HG03558 (cell line): ENCODE results near the gene SMIM28.
"Not testable (repeated sequence)": the region's sequence is repeated elsewhere in the genome, so short reads cannot be mapped to it uniquely, and the experiment has no call there.

Source experiments
- ATAC-seq: cut with Tn5 transposase; IDR thresholded peaks from one replicate; pipeline ENCODE4 v1.9.1; 2021; ENCODE audit warnings: moderate number of reproducible peaks; ENCODE audit not compliant: unreplicated experiment; ENCODE audit errors: extremely low read depth

The SMIM28 gene

DNA sequence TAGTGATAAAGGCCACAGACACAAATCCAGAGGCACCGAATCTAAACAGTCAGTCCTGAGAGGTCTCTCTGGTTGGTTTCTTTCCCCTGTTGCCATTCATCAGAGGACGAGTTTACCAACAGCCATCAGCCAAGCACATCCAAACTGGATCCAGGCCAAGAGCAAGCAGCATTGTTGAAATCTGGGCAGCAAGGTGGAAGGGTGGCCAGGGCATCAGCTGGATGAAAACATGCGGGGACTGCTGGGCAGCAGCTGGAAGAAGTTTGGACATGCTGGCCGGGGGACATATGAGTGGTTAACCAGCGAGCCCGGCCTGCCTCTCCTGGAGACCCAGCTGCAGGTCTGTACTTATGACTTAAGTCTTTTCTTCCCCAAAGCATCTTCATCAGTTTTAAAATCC, at the start of gene SMIM28:
TSS of gene SMIM28 (plus strand) at position 62 of the 400 bp plus-strand sequence. CDS start at position 230, 168 bp downstream.
- no peak for ATAC-seq

DNA sequence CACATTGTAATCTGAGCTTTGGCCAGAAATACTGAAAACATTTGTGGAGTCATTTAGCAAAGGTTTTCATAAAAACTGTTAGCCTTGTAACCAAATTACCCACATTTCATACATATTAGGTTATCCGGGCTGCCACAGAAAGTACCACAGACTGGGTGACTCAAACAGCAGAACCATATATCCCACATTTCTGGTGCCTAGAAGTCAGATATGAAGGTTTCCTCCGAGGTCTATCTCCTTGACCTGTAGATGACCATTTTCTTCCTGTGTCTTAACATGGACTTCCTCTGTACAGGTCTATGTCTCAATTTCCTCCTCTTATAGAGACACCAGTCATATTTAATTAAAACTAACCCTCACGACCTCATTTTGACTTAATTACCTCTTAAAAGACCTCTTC, 49.5 kb upstream of the SMIM28 start:
- ATAC-seq = no peak

DNA sequence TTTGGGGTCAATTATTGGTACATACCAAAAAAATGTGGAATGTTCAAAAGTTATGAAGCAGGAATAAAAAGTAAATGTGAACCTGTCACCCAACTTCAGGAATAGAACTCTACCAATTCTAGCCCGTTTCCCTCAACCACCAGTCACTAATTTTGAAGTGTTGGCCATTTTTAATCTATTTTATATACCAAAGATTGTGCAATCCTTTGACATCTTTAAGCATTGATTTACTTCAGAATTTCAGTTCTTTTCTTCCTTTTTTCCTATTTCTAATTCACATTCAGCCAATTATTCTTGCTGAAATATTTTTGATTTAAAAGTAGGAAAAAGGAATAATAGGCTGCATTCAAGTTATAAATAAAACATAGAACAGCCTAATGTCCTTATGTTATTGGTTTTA, 46.9 kb upstream of the SMIM28 start:
- no peak for ATAC-seq

DNA sequence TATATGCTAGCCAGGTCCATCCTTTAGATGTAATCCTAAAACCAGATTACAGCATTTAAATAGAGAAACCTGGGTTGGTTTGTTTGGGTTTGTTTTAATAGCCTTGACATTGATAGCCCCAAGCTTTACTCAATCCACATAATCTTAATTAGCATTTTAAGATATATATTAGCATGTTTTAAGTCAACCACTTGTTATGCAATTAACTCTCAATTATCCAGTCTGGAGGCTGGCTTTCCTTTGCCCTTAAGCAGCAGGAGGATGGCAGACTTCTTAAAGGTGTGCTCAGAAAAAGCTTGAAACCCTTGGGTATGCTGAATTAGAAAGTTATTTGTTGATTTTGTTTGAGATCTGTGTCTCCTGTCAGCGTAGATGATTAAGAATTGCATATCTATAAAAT, 46.3 kb upstream of the SMIM28 start:
- no peak for ATAC-seq

DNA sequence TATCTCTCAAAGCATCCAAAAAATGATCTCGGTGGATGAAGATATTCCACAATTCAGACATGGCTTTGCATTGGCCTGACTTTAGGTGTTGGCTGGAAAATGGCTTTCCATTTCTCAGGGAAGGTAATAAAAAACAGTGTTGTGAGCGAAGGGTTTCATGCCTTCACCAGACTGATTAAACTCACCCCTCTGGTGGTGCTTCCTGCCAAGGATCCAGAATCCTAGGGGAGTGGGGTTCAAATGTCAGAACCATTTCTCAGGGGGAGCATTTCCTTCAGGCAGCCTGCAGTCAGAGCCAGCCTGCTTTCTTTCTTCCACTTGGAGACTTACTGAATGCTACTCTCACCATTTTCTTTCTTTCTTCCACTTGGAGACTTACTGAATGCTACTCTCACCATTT, 45.7 kb upstream of the SMIM28 start:
- ATAC-seq = no peak

DNA sequence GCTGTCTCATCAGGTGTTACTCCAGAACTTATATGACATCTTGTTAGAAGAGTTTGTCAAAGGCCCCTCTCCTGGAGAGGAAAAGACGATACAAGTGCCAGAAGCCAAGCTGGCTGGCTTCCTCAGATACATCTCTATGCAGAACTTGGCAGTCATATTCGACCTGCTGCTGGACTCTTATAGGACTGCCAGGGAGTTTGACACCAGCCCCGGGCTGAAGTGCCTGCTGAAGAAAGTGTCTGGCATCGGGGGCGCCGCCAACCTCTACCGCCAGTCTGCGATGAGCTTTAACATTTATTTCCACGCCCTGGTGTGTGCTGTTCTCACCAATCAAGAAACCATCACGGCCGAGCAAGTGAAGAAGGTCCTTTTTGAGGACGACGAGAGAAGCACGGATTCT, 43.7 kb upstream of the SMIM28 start:
- no peak for ATAC-seq

DNA sequence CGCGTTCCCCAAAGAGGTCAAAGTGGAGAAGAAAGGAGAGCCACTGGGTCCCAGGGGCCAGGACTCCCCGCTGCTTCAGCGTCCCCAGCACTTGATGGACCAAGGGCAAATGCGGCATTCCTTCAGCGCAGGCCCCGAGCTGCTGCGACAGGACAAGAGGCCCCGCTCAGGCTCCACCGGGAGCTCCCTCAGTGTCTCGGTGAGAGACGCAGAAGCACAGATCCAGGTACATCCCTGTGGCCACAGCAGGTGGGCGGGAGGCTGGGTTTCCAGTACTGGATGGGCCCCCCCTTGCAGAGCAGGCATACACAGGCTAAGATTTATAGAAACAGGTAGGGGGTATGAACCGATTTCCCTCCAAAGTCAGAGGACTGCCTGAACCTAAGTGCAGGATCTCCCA, 42.7 kb upstream of the SMIM28 start:
- ATAC-seq = no peak

DNA sequence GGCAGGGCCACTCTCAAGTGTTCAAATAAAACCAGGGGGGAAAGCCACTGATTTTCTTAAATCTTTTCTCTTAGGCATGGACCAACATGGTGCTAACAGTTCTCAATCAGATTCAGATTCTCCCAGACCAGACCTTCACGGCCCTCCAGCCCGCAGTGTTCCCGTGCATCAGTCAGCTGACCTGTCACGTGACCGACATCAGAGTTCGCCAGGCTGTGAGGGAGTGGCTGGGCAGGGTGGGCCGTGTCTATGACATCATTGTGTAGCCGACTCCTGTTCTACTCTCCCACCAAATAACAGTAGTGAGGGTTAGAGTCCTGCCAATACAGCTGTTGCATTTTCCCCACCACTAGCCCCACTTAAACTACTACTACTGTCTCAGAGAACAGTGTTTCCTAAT, 41.5 kb upstream of the SMIM28 start:
- ATAC-seq = no peak

DNA sequence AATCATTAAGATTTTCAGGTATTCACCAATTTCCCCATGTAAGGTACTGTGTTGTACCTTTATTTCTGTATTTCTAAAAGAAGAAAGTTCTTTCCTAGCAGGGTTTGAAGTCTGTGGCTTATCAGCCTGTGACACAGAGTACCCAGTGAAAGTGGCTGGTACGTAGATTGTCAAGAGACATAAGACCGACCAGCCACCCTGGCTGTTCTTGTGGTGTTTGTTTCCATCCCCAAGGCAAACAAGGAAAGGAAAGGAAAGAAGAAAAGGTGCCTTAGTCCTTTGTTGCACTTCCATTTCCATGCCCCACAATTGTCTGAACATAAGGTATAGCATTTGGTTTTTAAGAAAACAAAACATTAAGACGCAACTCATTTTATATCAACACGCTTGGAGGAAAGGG, 40.6 kb upstream of the SMIM28 start:
- no peak for ATAC-seq

DNA sequence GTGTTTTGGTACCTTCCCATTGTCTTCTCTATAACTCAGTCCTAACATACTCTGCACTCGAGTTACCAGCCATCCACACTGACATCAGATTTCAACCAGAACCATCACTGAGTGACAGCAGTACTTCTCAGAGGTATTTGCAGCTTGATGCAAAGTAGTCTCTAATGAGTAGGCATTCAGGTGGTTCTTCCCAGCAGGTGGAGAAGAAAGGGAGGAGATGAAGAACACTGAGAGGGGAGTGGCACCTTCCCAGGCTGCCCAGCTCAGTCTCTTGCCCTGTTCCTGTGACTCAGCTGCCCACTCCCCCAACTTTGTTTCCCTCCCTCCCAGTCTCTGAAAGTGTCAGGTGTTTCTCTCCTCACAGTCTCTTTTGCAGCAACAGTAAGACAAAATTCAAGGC, 38.7 kb upstream of the SMIM28 start:
- ATAC-seq = no peak

DNA sequence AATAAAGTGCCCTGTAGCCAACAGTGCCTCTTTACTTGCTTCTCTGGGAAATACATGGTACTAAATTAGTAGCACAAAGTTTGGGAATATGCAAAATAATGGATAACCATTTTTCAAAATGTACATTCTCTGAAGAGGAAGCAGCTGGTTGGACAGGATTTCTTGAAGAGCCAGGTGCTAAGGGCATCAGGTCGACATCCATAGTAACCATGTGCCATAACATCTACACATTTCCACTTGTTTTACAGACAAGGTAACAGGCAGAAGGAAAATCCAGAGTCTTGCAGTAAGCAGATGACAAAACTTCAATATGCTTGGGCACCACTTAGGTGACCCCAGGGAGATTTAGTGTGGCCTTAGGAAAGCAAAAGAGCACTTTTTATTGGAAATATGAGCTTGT, 36.5 kb upstream of the SMIM28 start:
- no peak for ATAC-seq

DNA sequence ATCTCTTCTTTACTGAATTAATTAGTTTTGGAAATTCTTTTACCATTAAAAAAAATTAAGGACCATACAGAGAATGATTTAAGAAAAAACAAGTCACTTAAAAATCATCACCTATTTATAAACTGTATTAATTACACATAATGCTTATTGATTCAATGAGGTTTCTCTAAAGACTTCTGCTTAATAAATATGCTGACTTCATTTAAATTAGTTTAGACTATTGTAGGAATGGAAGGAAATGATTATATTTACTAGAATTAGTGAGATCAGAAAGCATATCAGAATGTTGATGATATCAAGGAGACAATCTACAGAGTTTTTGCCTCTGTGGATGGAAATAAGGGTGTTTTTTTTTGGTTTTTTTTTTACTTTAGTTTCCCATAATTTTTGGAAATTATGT, 34.6 kb upstream of the SMIM28 start:
- ATAC-seq = no peak

DNA sequence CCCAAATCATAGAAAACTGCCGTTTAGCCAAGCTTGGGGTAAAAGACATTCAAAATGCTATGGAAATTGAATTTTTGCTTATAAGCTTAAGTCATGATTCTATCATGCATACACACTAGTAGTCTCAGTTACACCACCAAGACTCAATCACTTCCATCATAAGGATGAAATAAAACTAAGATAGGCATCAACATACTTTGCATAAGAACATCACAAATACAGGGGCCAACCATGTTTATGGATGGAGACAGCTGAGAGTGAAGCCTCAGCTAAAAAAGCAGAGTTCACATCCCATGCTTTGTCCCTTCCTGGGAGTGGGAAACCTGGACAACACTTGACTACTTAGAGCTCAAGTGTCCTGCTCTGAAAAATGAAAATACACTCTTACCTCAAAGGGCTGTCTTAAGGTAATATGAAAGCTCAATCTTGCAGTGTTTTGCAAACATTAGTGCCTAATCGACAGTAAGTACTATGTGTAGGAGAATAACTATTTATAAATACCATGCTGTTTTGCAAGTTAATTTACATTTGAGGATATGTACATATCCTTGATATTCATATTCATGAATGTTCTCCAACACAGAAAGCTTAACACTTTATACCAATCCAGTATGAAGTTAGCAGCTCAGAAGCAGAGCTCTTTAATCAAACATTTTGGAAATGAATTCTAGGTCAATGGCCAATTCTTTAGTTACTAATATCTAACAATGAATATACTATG, 32.0 kb upstream of the SMIM28 start:
- no peak for ATAC-seq

DNA sequence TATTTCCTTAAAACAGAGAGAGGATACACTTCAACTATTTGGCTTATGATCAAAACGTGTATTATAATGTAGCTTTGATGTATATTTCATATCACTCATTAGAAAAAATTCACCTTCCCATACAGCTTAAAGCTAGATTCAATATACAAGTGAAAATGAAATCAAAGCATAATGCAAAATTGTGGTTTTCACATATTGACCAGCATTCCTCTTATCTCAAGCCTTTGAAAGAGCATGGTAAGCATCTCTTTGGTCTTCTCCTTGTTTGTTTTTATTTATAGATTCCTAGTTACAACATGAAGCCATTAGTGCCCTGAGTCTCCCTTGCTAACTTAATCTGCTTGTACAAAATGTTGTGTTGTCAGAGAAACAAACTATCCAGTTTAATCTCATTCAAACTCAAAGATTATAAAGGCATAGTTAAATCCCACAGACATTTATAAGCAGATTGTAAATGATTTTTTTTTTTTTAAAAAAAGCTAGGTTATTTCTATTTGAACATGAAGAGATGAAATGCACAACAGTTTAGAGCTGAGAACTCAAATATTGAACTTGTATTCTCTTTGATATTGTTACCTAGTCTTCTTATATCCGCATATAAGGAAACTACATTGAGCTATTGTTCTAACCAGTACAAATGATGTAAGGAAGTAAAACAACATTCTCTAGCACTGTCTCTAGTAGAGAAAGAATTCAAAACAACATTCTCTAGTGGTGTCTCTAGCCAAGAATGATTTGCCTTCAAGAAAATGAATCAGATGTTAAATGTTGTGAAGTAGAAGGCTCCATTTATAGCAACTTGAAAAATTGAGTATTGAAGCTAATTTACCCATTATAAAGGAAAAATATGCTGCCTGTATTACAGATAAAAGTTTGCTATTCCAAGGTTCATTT, 31.2 kb upstream of the SMIM28 start:
- no peak for ATAC-seq

DNA sequence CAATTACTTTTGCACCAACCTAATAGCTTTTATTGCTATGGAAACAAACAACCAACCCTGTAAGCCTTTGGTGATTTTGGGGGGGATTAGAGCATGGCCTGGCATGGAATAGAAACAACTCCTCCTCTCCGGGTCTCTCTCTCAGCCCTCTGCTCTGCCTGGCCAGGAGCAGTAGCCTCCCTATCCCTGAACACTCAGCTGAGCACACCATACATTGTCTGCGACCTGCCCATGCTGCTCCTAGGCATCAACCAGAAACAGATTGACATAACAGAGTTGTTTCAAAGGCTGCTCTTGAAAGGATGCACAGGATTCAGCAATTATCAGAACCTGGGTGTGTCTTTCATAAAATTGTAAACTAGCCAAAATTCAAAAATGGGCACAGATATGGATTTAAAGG, 29.8 kb upstream of the SMIM28 start:
- no peak for ATAC-seq

DNA sequence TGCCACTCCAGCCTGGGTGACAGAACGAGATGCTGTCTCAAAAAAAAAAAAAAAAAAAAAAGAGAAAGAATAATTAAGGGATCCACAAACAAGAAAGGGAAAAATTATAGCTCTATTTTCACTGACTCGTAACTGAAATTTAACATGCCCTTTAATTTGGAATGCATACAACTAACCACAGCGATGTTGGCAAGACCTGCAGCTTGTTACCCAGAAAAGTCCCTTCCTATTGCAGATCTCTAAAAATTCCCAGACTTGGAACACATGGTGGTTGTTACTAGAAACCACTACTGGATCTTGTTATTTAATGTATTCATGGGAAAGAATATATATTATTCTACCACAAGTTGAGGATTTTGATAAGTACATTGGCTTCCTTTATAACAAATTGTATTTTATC, 27.8 kb upstream of the SMIM28 start:
- ATAC-seq = no peak

DNA sequence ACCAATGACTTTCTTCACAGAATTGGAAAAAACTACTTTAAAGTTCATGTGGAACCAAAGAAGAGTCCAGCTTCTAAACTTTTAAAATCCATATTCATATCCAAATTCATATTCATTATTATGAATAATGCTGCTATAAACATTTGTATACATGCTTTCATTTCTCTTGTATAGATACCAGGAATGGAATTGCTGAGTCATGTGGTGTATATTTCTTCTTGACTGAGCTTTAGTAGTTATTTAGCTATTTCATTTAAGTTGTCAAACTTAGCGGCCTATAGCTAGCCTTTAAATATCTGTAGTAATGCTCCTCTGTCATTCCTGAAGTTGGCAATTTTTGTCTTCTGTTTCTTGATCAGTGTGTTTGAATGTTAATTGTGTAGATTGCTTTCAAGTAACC, 19.8 kb upstream of the SMIM28 start:
- no peak for ATAC-seq

DNA sequence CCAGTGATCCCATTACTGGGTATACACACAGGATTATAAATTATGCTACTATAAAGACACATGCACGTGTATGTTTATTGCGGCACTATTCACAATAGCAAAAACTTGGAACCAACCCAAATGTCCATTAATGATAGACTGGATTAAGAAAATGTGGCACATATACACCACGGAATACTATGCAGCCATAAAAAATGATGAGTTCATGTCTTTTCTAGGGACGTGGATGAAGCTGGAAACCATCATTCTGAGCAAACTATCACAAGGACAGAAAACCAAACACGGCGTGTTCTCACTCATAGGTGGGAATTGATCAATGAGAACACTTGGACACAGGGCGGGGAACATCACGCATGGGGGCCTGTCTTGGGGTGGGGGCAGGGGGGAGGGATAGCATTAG, 9.0 kb upstream of the SMIM28 start:
- not testable (repeated sequence) for ATAC-seq

DNA sequence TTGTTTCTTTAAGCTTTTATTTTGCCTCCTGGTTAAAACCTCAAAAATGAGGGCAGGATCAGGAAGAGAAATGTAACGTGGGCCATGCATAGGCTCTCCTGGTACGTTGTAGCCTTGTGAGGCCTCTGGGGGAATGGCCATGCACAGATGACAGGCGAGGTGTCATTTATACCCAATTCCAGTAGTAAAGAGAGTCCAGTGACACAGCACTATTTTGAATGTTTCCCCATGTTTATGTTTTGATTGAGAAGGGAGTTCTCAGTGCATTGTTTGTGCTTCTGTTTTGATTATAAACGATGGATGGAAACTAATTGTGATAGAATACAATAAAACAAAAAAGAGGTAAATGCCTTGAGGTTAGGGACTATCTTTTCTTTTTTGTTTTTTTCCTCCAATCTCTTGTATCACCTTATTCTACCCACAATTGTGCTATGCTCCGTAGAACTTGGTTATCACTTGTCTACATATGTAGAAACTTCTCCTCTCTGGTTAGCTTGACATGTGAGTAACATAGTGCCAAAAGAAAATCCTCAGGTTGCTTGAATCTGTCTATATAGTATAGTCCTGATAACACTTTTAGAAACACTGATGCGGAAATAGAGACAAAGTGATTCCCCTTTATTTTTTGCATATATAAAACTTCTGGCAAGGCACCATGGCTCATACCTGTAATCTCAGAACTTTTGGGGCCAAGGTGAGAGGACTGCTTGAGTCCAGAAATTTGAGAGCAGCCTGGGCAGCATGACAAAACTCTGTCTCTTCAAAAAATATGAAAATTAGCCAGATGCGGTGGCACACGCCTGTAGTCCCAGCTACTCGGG, 6.9 kb upstream of the SMIM28 start:
- ATAC-seq = no peak

DNA sequence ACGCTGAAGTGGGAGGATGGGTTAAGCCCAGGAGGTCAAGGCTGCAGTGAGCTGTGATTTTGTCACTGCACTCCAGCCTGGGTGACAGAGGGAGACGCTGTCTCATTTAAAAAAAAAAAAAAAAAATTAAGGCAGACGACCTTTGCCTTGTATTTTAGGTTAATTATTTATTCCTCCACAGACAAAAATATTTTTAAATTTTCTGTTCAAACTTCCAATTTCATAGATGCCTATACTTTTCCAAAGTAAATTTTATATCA, 6.3 kb upstream of the SMIM28 start:
- no peak for ATAC-seq

DNA sequence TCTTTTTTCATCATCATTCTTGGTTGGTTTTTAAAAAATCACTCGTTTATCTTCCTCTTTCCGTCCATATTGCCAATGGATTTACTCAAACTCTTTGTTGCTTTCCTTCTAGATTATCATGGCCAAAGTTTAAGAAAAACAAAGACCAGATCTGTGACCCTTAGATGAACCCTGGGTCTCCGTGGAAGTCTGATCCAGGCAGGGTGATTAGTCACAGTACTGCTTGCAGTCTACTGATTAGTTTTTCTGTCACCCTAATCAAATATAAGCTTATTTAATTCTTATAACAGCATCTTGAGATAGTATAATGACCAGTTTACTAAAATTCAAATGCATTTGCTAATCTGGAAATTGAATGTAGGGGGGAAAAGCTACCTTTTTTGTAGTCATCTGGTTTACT, 6.0 kb upstream of the SMIM28 start:
- no peak for ATAC-seq
